ENCODE data around the gene TOP3A. TPM values are rescaled to one million over a fixed set of nuclear protein-coding genes. Genes with fewer than 3 reads are reported as not detected.

Gene TOP3A
- total RNA-seq, 1 experiment from 2014 or later = 68.7 TPM

DNA sequence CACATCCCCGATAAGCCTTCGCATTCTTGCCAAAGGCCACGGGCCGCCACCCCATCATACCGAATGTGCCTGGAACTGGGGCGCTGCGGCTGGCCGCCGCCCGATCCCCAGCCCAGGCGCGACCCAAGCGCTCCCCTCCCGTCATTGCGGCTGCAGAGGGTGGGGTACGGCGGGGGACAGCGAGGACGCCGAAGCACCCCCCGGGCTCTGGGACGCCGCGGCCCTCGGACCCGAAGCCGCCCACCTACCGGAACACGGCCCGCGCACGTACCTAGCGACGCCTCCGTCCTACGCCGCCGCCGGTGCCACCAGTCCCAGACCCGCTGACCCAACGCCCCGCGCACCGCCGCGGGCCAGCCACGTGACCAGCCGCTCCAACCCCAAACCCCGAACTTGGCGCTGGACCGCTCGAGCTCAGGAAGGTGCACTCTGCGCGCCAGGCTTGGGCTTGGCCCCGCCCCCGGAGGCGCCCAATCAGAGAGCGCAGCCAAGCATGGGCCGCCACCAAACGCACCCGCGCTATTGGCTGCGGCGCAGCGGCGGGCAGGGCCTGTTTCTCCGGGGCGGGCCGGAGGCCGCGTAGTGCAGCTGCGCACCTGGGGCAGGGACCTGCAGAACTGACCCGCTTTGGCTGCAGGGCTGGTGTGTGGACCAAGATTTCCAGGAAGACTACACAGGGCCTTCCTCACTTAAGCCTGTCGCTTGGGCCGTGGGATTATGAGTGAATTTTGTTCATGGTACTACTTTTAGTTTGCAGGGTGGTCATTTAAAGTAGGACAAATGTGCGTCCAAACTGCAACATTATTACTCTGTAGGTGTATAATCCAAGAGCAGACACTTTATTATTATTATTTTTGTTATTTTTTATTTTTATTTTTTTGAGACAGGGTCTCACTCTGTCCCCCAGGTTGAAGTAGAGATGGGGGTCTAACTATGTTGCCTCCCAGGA lies 48.6 kb upstream of the TOP3A start, which contains the start of gene SHMT1:
SHMT1 (minus strand) TSS at position 450 of the 949 bp plus-strand sequence. CDS start 7,569 bp downstream, outside the sequence.
- Histone ChIP-seq H3K9ac (ENCODE audit: extremely low read depth, insufficient read length, low read length) (peak within 1 kb of the TSS; percentile 28), H2BK20ac (ENCODE audit: low read depth, low read length, poor library complexity, severe bottlenecking) (no peak within 1 kb of the TSS), H3K4ac (ENCODE audit: low read depth, low read length) (no peak within 1 kb of the TSS), H3K56ac (ENCODE audit: insufficient read length, low read depth, low read length) (no peak within 1 kb of the TSS), H2AFZ (ENCODE audit: low read length) (no peak within 1 kb of the TSS), H3K23ac (ENCODE audit: insufficient read length, low read depth, low read length) (no peak within 1 kb of the TSS), H3T11ph (ENCODE audit: low read length) (no peak within 1 kb of the TSS), H3K27me3 (ENCODE audit: insufficient read depth, low read length) (no peaks in the 10 kb centered on the region), H4K5ac (ENCODE audit: insufficient read length, low read depth, low read length) (no peak within 1 kb of the TSS), H2BK120ac (ENCODE audit: low read depth, low read length, poor library complexity, severe bottlenecking) (no peak within 1 kb of the TSS), H3K4me2 (ENCODE audit: insufficient read depth, insufficient read length, low read length) (peak within 1 kb of the TSS; percentile 51), H3K4me1 (ENCODE audit: insufficient read depth, low read length) (no peaks in the 10 kb centered on the region), H3K79me1 (ENCODE audit: insufficient read depth, low read depth, low read length, poor library complexity, severe bottlenecking) (peaks cover 3% of the 10 kb centered on the region), H2BK5ac (ENCODE audit: insufficient read length, low read length) (no peak within 1 kb of the TSS), H3K27ac (ENCODE audit: insufficient read length, low read depth, low read length) (no peak within 1 kb of the TSS), H2BK12ac (ENCODE audit: insufficient read length, low read depth, low read length) (no peak within 1 kb of the TSS), H4K20me1 (ENCODE audit: control insufficient read depth, insufficient read depth, insufficient read length) (no peaks in the 10 kb centered on the region), H3K79me2 (ENCODE audit: insufficient read depth, low read length) (peaks cover 4% of the 10 kb centered on the region; the same call in 1 of the 2 replicates), H3K23me2 (ENCODE audit: insufficient read length, low read depth, low read length, poor library complexity, severe bottlenecking) (peaks cover 3% of the 10 kb centered on the region), H3K9me3 (ENCODE audit: control insufficient read depth, low read depth, low read length) (no peaks in the 10 kb centered on the region), H2BK15ac (ENCODE audit: low read depth, low read length) (no peak within 1 kb of the TSS), H3K14ac (ENCODE audit: insufficient read depth, low read length) (peak within 1 kb of the TSS; percentile 46), H4K8ac (replicated peaks; ENCODE audit: insufficient read length, low read depth, low read length) (no peak within 1 kb of the TSS), H4K91ac (ENCODE audit: insufficient read length, low read depth, low read length) (no peak within 1 kb of the TSS), H2AK5ac (ENCODE audit: insufficient read length, low read length) (no peak within 1 kb of the TSS), H3K18ac (ENCODE audit: insufficient read length, low read depth, low read length) (peak within 1 kb of the TSS; percentile 63)
- peak within 1 kb of the TSS; percentile 82 to 93 (median 86); a peak in 5 of 7 replicates for H3K27ac Mint-ChIP-seq
- peak within 1 kb of the TSS; percentile 87 to 94 for H3K4me3 Mint-ChIP-seq
- no peaks in the 10 kb centered on the region for H3K9me3 Mint-ChIP-seq
- peak; percentile 99 for DNase-seq
- TF ChIP-seq, protein P1, sequence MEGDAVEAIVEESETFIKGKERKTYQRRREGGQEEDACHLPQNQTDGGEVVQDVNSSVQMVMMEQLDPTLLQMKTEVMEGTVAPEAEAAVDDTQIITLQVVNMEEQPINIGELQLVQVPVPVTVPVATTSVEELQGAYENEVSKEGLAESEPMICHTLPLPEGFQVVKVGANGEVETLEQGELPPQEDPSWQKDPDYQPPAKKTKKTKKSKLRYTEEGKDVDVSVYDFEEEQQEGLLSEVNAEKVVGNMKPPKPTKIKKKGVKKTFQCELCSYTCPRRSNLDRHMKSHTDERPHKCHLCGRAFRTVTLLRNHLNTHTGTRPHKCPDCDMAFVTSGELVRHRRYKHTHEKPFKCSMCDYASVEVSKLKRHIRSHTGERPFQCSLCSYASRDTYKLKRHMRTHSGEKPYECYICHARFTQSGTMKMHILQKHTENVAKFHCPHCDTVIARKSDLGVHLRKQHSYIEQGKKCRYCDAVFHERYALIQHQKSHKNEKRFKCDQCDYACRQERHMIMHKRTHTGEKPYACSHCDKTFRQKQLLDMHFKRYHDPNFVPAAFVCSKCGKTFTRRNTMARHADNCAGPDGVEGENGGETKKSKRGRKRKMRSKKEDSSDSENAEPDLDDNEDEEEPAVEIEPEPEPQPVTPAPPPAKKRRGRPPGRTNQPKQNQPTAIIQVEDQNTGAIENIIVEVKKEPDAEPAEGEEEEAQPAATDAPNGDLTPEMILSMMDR (conservative IDR thresholded peaks at IDR 0.05) = no peak
- peaks cover 4 to 21% (median 19%) of the 10 kb centered on the region in 3 experiments; a peak in 6 of 7 replicates for H3K36me3 Mint-ChIP-seq (ENCODE audit: insufficient read depth in 1 of 3, low read depth in 3 of 3)
- no CpG with 5 or more reads among the region's 76 CpGs for WGBS (ENCODE audit: extremely low coverage, insufficient read length, low lambda C conversion rate)
- no peaks in the 10 kb centered on the region; the same call in 1 of the 2 replicates for H3K27me3 Mint-ChIP-seq (ENCODE audit: low read depth)
- peaks cover 11 to 12% of the 10 kb centered on the region in 2 experiments for H3K4me1 Mint-ChIP-seq
